ENCODE results near the gene ANKRD12.

GRCh38 chr18:9289698-9290097 lies 153.1 kb downstream of the ANKRD12 start:
- TF ChIP-seq CTCF (IDR thresholded peaks at IDR 0.05; ENCODE audit: insufficient read depth, low read length, poor library complexity, severe bottlenecking) (no peak), EZH2phosphoT487 (conservative IDR thresholded peaks at IDR 0.05; ENCODE audit: low read length) (no peak)
